Measurements from ENCODE around the gene ZNF106. TPM values are rescaled to one million over a fixed set of nuclear protein-coding genes. Genes with fewer than 3 reads are reported as not detected.

ZNF106 gene
- total RNA-seq, 1 donor from 2014 or later = 38.1 TPM

DNA sequence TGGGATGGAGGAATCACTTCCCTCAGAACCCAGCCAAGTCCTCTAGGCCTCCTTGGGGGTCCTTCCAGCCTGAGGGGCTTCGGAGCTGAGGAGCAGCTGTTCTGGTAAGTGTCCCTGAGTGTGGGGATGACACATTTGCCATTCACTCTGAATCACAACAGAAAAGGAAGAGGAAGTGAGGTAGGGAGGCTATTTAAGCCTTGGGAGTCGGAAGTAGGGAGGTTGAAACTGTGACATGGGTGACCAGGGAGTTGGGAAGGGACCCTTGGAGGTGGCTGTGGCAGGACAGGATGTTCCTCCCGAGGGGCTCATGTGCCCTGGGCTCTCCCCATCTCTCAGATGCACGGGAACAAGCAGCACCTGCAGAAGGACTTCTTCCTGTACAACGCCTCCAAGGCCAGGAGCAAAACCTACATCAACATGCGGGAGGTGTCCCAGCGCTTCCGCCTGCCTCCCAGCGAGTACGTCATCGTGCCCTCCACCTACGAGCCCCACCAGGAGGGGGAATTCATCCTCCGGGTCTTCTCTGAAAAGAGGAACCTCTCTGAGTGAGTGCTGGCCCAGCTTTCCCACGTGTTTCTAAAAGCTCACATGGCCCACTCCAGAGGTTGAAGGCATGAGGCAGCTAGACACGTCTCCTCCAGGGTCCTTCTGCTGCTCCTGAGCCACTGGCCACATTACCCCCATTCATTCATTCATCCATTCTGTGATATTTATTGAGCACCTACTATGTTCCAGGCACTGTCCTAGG is 88.3 kb downstream of the ZNF106 start:
- intact Hi-C loops (cut with DNase I) = no loop called here
- no peak overlapping the region for H3K27ac ChIP-seq
- no peak for TF ChIP-seq POLR2AphosphoS5 (IDR thresholded peaks at IDR 0.05; ENCODE audit: insufficient read depth in 1 of 2, low read depth in 1 of 2)
- TF ChIP-seq, protein P1, sequence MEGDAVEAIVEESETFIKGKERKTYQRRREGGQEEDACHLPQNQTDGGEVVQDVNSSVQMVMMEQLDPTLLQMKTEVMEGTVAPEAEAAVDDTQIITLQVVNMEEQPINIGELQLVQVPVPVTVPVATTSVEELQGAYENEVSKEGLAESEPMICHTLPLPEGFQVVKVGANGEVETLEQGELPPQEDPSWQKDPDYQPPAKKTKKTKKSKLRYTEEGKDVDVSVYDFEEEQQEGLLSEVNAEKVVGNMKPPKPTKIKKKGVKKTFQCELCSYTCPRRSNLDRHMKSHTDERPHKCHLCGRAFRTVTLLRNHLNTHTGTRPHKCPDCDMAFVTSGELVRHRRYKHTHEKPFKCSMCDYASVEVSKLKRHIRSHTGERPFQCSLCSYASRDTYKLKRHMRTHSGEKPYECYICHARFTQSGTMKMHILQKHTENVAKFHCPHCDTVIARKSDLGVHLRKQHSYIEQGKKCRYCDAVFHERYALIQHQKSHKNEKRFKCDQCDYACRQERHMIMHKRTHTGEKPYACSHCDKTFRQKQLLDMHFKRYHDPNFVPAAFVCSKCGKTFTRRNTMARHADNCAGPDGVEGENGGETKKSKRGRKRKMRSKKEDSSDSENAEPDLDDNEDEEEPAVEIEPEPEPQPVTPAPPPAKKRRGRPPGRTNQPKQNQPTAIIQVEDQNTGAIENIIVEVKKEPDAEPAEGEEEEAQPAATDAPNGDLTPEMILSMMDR (IDR thresholded peaks at IDR 0.05) = no peak
- TF ChIP-seq POLR2A (IDR thresholded peaks at IDR 0.05) = no peak

DNA sequence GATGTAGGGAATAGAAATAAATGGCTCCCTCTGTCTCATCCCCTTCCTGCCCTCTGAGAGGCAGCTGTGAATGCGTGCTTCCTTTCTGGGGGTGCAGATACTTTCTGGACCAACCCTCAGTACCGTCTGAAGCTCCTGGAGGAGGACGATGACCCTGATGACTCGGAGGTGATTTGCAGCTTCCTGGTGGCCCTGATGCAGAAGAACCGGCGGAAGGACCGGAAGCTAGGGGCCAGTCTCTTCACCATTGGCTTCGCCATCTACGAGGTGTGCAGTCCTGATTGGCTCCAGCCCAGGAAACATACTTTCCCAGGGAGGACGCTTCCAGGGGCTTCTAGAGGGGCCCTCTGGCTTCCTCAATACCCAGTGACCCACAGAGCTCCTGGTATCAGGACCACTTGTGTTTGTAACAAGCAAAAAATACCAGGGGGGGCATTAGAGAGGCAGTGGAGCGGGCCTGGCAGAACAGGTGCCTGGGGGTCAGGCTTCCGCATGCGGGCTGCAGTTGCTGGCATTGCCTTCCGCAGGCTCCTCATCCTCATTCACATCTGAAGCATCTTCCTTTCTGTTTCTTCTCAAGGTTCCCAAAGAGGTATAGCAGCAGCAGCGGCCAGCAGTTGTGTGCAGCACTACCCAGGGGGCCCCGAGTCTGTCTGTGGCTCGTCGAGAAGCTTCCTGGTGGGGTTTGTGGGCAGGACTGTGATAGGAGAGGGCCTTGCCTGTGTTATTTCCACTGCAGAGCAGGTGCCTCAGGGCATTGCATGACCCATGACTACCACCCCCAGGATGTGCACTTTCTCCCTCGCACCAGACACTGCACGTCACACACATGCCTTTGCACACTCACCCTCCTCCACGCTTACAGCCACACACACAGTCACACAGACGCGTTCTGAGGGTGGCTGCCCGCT is 89.1 kb downstream of the ZNF106 start:
- intact Hi-C loops (cut with DNase I) = no loop called here

More for the DNA sequence above, 88.3 kb downstream of the ZNF106 start:
- Histone ChIP-seq H3K9me3 (no peaks in the 10 kb centered on the region), H3K4me3 (no peak overlapping the region), H3K36me3 (peaks cover 0 to 18% of the 10 kb centered on the region in 2 donors), H3K4me1 (peaks cover 10% of the 10 kb centered on the region), H3K27me3 (no peaks in the 10 kb centered on the region)
- no peak for DNase-seq (ENCODE audit: extremely low spot score in 2 of 2)

DNA sequence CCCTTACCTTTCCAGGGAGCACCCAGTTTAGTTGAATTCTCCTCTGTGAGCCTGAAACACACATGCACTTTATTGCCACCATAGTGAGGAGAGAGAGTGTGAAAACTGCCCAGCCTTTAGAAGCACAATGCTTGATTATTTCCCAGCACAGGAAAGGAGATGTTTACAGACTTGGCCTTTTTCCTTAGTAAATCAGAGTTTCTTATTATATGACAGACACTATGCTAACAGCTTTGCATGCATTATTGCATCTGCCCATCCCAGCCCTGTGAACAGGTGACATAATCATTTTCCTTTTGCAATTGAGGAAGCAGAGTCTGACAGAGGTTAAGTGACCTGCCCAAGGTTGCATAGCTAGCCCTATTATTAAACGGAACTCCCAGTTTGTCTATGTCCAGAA is 95.1 kb downstream of the ZNF106 start:
- DNase-seq (ENCODE audit: extremely low spot score in 2 of 2) = no peak
- Histone ChIP-seq H3K9me3 (no peaks in the 10 kb centered on the region), H3K4me3 (no peak overlapping the region), H3K27me3 (no peaks in the 10 kb centered on the region), H3K27ac (no peak overlapping the region), H3K36me3 (peaks cover 0 to 10% of the 10 kb centered on the region in 2 donors), H3K4me1 (no peaks in the 10 kb centered on the region)
- TF ChIP-seq POLR2AphosphoS5 (IDR thresholded peaks at IDR 0.05; ENCODE audit: insufficient read depth in 1 of 2, low read depth in 1 of 2) (no peak), POLR2A (IDR thresholded peaks at IDR 0.05) (no peak)
- TF ChIP-seq, protein P1 (IDR thresholded peaks at IDR 0.05) = no peak
- intact Hi-C loops (cut with DNase I) = no loop called here

More for the DNA sequence above, 89.1 kb downstream of the ZNF106 start:
- no peaks in the 10 kb centered on the region for H3K9me3 ChIP-seq
- H3K4me3 ChIP-seq = no peak overlapping the region
- no peak for DNase-seq (ENCODE audit: extremely low spot score in 2 of 2)
- peaks cover 0 to 18% of the 10 kb centered on the region in 2 donors for H3K36me3 ChIP-seq
- no peak overlapping the region for H3K27ac ChIP-seq
- TF ChIP-seq POLR2AphosphoS5 (IDR thresholded peaks at IDR 0.05; ENCODE audit: insufficient read depth in 1 of 2, low read depth in 1 of 2) (no peak), POLR2A (IDR thresholded peaks at IDR 0.05) (no peak)
- TF ChIP-seq, protein P1 (IDR thresholded peaks at IDR 0.05) = no peak
- H3K27me3 ChIP-seq = no peaks in the 10 kb centered on the region
- H3K4me1 ChIP-seq = peaks cover 10% of the 10 kb centered on the region

DNA sequence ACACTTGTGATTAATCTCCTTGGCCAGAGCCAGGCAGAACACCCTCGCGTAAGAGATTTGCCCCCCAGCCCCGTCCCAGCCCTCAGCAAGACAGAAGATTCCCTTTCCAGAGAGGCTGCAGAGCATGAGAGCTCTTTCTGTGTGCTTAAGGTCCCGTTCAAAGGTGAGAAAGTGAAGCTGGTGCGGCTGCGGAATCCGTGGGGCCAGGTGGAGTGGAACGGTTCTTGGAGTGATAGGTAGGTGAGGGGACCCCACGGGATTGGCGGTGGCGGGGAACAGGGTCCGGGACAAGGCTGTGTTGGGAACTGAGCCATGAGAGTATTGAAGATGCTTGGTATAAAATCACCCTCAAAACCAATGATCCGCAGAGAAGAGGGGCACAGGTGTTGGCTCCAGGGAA is 96.8 kb downstream of the ZNF106 start:
- no peak for DNase-seq (ENCODE audit: extremely low spot score in 2 of 2)
- no peaks in the 10 kb centered on the region for H3K9me3 ChIP-seq
- H3K27ac ChIP-seq = no peak overlapping the region
- TF ChIP-seq, protein P1 (IDR thresholded peaks at IDR 0.05) = no peak
- no peak for TF ChIP-seq POLR2A (IDR thresholded peaks at IDR 0.05)
- TF ChIP-seq POLR2AphosphoS5 (IDR thresholded peaks at IDR 0.05; ENCODE audit: insufficient read depth in 1 of 2, low read depth in 1 of 2) = no peak
- no peak overlapping the region for H3K4me3 ChIP-seq
- intact Hi-C loops (cut with DNase I) = no loop called here
- no peaks in the 10 kb centered on the region for H3K27me3 ChIP-seq
- H3K36me3 ChIP-seq = no peaks in the 10 kb centered on the region
- no peaks in the 10 kb centered on the region for H3K4me1 ChIP-seq

All from vagina (tissue), 2 donors.